NCI-H460 (cell line): ENCODE measurements around the gene MOB3A. TPM values are rescaled to one million over a fixed set of nuclear protein-coding genes. Genes with fewer than 3 reads are reported as not detected.
"Not testable (repeated sequence)": the region's sequence is repeated elsewhere in the genome, so short reads cannot be mapped to it uniquely, and the experiment has no call there.

Experiments used
- DNase-seq: peaks from one replicate; pipeline ENCODE4 v3.0.0-alpha.2; 2016; ENCODE audit warnings: low read depth; ENCODE audit errors: extremely low read depth
- polyA plus RNA-seq: library from polyadenylated mRNA; depleted of rRNA; stranded (reverse); fragments of >200 nt; gene quantifications from 2 replicates; pipeline ENCODE4 v1.2.3, GENCODE V29; 2014; cell fraction: nucleus; rRNA removed
- total RNA-seq: library from RNA; depleted of rRNA; stranded (reverse); fragments of >200 nt; shearing (Covaris generic); gene quantifications from 2 replicates; pipeline ENCODE4 v1.2.3, GENCODE V29; 2014; rRNA removed

MOB3A gene
- 12.3 and 14.4 TPM in 2 replicates for total RNA-seq
- 3.5 and 6.3 TPM in 2 replicates for polyA plus RNA-seq

DNA sequence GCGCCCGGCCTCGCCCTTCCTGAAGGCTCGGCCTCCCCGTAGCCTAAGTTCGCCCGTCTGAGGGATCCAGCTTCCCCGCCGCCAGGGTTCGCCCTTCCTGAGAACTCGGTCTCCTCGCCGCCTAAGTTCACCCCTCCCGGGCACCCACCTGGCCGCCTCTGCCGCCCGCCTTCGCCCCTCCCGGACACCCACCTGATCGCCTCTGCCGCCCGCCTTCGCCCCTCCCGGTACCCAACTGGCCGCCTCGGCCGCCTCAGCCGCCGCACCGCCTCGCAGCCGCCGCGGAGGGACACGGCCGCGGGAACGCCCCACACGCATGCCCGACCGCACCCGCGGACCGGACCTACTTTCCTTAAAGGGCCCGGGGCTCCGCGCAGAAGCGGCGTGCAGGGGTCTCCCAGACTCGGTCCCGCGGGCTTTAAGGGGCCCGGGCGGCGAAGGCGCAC is at the start of gene MOB3A:
Gene MOB3A (minus strand): TSS at position 293 of the 446 bp plus-strand sequence. CDS start 17,766 bp downstream, outside the sequence.
- DNase-seq, result peak; percentile 76

DNA sequence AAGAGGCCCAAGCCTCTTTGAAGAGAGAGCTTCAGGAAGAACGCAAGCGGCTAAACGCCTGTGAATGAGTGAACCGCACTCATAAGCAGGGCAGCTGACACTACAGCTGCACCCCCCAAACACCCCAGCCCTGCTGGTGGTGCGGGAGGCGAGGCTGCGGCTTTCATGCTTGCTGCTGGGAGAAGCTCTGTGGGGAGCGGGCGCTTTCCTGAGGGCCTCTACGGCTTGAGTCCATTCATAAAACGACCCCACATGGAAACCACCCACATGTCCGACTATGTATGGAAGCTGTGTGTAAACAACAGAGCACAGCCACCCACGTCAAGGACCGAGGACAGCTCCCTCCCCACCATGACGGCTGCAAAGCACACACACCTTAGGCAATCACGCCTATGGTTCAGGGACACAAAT is 49.7 kb upstream of the MOB3A start:
- no peak for DNase-seq

DNA sequence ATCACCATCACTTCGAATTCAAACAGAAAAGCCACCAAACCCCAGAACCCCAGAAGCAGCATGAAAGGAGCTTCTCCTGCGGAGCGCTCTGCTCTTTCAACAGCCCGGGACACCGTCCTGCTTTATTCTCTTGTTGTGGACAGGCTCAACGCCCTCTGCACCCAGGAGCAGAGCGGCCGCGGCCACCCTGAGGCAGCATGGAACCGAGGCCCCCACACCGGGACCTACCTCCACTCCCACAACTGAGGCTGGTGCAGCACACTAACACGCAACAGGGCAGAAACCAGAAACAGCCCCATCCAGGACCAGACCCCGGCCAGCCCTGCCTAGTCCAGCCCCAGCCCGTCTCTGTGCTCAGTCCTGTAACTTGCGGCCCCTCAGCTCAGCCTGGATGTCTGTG is 48.1 kb upstream of the MOB3A start:
- DNase-seq, result no peak

DNA sequence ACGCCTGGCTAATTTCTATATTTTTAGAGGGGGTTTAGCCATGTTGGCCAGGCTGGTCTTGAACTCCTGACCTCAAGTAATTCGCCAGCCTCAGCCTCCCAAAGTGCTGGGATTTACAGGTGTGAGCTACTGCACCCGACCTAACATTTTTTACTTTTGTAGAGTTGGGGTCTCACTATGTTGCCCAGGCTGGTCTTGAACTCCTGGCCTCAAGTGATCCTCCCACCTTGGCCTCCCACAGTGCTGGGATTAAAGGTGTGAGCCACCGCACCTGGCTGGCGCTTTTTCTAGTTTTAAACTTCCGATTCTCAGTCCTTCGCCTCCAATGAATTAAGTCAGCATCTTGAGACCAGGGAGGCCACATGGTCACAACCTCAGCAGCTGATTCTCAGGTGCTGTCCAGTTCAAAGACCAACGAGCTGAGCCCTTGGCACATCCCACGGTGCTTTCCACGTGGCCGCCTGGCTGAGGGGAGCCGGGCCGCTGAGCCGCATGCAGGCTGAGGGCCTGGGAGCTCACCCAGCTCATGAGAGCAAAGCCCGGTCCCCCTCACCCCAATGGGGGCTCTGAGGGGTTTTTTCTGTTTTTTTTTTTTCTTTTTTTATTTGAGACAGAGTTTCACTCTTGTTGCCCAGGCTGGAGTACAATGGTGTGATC is 46.2 kb upstream of the MOB3A start:
- DNase-seq, result no peak

DNA sequence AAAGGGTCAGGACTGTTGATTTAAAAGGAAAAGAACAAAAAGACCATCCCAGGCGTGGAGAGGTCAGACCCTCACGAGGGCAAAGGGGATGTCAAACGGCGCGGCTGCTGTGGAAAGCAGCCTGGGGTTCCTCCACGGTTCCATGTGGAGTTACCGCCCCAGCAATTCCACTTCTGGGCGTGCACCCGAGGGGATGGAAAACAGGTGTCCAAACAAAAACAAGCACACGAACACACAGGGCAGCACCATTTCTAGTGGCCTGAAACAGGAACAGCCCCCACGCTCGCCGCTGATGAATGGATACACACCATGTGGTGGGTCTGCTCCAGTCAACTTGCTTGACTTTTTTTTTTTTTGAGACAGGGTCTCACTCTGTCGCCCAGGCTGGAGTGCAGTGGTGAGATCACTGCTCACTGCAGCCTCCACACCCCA is 44.0 kb upstream of the MOB3A start:
- DNase-seq, result no peak

DNA sequence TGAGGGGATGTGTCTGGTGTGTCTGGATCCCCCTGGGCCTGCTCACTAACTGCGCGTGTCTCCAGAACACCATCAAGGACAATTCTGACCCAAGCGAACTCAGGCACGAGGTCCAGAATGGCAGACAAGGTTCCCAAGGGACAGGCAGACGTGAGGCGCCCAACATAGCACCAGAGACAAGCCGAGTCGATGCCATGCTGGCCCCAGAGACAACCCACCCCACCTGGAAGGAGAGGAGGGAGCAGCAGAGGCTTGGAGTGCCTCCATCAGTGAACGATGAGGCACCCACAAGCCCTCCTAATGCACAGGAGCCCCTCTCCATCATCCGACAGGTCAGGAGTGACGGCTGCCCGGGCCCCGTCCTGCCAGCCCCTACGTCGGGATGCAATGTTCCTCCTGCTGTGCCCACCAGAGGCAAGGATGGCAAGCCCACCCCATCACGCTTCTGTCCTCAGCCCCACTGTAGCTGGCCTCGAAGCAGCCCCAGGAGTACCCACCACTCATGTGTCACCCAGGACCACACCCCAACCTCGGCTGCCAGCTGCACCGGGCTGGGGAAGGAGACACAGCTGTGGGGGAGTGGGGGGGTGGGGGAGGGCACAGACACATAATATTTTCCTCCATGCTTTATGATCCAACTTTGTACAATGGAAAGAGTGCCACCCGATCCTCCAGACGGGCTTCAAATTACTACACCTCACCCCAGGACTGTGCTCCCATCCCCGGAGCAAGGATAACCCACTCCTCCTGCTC is 43.4 kb upstream of the MOB3A start:
- no peak for DNase-seq

DNA sequence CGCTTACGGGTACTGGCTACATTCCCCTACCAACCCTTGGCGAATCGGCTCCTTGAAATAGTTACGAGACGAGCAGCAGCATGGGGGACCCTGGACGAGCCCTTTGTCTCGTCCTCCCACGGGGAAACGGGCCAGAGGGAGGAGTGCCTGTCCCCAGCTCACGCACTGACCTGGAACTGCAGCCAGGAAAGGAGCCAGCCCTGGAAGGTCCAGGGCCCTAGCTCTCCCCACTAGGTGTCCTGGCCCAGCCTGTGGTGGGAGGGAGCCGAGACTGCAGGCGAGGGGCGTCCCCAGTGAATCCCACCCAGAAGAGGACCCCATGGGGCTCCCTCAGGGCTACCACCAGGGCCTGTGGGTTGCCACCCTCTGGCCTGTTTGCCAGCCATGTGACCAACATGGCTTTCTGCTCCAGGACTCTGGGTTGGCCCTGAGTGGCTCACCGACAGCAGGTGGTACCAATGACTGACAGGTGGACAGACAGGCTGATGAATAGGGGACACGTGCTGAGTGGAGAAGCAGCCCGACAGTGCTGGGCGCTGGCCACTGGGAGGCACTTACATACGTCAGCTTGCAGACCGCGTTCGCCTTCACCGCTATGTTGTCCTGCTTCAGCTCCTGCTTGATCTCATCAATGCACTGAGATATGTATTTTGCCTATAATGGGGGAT is 42.1 kb upstream of the MOB3A start:
- DNase-seq, result no peak

DNA sequence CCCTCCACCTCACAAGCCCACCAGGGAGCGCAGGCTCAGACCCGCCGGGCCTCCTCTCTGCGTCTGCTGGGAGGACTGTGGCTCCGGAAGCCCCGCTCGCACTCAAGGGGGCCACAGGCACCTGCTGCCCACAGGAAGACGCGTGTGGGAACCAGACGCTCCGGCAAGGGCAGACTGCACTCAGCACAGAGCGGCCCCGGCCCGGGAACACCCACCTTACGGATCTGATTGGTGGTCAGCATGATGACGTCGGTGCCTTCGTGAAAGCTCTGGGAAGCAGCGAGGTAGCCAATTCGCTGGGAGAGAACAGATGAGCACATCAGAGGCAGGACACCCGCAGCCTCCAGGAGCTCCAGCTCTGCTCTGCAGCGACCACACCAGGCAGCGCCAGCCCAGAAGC is 40.7 kb upstream of the MOB3A start:
- DNase-seq, result no peak

DNA sequence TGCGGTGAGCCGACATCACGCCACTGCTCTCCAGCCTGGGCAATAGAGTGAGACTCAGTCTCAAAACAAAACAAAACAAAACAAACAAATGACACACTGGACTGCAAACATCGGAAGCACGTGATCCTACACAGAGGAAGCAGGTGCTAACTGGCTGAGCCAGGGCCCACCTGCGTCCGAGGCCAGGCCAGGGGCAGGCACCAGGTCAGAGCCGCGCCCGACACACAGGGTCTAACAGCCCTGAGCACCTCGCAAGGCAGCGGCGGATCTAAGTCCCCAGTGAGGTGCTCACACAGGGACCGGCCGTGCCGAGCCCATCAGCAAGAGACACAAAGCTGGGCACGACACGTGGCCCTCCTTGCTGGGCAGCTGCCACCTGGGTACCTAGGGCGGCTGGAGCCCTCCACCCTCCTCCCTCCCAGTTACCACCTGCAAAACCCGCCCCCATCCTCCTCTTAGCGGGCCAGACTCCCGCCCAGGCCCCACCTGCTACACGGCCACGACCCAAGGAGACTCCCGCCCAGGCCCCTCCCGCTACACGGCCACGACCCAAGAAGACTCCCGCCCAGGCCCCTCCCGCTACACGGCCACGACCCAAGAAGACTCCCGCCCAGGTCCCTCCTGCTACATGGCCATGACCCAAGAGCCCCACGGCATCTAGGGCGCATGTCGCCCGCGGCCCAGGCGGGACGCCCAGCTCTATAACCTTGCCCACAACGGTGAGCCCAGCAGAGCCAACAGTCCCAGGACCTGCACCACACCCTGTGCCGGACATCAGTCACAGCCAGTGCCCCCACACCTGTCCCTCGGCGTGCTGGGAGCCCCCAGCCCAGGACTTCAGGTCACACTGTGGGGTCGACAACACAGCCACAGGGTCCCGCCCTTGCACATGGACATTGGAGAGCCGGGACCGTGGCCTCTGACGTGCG is 39.6 kb upstream of the MOB3A start:
- no peak for DNase-seq

DNA sequence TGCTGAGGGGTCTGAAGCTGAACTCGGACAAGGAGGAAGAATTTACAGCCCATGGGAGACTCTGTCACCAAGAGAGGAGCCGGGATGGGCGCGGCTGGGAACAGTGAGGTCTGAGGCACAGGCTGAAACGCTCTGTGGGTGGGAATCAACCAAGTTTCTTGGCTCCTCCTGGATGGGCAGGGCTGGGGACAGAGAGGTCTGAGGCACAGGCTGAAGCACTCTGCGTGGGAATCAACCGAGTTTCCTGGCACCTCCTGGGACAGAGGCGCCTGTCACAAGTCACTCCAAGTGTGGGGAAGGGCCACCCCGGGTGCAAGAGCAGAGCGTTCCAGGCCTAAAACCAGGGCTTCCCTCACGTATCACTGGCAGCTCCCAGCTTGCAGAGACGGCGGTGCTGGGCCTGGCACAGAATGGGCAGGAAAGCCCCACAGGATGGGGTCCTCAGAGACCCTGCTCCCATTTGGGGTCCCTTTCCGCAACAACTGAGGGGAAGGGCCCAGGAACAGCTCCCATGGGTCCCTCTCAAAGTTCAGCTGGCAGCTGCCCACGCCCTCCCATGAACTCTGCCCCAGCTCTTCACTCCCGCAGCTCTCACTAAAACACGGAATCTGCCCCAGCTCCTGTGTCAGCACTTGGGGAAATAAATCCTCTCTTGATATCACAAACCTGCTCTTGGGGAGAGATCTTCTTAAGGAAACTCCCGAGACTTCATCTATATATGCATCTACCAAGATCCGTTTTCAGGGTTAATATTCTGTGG is 36.8 kb upstream of the MOB3A start:
- no peak for DNase-seq

DNA sequence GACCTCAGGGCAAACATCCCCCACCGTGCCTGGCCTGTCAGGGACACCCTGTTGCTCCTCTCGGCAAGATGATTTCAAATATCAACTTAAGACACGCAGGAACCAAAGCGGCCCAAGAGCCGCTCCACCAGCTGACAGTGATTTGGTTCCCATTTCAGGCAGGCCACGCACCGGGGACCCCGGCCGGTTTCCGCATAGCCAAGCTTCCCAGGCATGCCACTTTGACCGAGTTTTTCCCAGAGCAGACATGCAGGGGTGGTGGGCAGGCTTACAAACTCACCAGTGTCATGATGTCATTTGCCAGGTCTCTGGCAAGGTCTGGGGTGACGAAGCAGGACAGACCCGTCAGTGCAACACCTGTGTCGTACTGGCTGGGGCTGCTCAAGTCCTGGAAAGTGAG is 36.1 kb upstream of the MOB3A start:
- DNase-seq, result no peak

DNA sequence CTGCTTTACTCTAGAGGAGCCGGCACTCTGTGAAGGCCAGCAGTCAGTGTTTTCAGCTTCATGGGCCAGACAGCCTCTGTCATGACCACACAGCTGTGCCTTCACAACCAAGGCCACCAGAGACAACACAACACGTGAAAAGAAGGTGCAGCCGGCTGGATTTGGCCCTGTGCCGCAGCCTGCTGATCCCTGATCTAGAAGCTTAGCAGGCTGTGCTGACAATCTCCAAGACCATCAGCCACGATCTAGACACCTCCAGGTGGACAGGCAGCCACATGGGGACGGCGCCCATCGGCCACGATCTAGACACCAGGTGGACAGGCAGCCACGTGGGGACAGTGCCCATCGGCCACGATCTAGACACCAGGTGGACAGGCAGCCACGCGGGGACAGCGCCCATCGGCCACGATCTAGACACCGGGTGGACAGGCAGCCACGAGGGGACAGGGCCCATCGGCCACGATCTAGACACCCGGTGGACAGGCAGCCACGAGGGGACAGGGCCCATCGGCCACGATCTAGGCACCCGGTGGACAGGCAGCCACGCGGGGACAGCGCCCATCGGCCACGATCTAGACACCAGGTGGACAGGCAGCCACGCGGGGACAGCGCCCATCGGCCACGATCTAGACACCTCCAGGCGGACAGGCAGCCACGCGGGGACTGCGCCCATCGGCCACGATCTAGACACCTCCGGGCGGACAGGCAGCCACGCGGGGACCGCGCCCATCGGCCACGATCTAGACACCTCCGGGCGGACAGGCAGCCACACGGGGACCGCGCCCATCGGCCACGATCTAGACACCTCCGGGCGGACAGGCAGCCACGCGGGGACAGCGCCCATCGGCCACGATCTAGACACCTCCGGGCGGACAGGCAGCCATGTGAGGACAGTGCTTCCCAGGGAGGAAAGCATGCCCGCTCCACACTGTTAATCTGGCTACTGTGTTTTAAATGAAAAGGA is 35.2 kb upstream of the MOB3A start:
- DNase-seq, result not testable (repeated sequence)

DNA sequence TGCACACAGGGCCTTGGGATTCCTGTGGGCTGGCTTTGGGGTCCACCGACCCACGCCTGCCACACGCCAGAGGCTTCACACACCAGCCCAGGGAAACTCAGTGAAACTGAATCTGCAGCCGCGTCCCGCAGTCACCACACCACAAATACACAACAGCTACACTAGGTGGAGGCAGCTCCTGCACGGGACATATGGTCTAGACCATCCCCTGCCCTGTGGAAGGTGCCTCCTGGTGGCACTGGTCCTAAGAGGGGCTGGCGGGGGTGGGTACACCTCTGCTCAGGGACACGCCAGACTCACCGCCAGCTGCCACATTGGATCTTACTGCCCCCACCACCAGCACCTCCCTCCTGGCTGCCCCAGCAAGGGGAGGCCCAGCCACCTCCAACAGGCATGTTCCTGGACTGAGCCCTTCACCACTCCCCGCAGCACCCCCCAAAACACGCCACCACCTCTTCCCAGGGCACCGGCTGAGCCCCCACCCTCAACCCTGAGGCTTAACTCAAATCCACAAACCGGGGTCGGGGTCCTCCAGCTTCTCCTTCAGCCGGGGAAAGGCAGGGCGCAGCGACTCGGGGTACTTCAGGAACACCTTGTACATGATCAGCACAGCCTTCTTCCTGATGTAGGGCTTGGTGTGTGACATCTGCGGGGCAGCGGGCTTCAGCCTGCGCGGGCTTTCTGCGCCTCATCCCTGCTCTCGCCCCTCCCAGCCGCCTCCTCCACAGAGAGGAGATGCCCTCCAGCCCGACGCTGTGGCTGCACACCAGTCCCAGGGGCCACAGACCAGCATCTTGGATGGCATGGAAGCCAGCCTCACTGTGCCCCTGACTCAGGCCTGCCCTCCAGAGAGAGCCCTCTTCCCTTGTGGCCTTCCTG is 34.0 kb upstream of the MOB3A start:
- DNase-seq, result no peak

DNA sequence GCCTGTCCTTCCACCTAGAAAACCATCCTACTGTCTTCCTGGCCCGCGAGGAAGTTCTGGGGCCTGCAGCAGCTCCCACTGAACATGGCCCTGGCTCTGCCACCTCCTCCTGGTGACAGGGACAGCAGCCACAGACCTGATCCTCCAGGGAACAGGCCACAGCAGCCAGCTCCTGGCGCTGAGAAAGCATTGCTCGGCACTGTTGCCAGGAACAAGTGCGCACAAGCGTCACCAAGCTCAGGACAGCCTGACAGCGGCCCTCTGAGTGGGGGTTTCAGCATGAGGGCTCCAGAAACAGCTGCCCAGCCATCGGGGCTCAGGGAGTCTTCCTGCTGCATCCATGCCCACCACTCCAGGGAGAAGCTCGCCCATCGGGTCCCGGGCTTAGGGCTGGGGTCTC is 33.4 kb upstream of the MOB3A start:
- no peak for DNase-seq

DNA sequence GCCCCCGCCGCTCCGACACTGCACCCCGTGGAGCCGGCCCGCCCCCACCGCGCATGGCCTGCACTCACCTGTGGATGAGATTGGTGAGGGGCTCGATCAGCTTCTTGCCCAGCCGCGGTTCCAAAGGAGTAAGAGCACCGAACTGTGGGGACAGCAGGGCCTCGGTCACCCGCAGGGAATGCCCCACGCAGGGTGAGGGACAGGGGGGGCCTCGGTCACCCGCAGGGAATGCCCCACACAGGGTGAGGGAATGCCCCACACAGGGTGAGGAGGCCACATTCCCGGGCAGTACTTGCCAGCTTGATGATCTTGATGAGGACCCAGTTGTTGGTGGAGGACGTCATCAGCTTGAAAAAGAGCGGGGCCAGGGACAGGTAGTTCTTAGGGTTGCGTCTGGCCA is 32.9 kb upstream of the MOB3A start:
- no peak for DNase-seq

DNA sequence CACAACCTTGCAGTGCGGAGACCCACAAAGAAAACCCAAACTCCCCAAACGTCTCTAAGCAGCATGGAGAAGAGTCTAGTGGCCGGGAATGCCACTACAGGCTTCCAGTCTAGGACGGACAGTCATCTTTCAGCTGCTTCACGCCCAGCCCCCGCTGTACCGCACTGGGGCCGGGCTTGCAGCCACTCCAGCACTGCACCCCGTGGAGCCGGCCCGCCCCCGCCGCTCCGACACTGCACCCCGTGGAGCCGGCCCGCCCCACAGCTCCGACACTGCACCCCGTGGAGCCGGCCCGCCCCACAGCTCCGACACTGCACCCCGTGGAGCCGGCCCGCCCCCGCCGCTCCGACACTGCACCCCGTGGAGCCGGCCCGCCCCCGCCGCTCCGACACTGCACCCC is 32.1 kb upstream of the MOB3A start:
- not testable (repeated sequence) for DNase-seq

DNA sequence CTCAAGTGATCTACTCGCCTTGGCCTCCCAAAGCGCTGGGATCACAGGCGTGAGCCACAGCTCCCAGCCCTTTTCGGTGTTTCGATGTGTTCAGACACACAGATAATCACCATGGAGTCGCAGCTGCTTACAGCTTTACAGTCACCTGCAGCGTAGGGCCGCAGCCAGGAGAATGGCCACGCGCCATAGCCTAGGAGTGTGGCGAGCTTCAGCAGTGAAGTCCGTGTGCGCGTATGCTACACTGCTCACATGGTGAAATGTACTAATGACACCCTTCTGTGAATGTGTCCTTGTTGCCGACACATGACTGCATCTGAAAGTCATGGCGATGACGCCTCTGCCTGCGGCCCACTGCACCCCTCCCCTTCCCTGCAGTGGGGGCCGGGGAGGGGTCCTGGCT is 31.6 kb upstream of the MOB3A start:
- DNase-seq, result no peak
